Glutamatergic neuron (in vitro differentiated cells): Measurements from ENCODE around the gene TRAF2. TPM values are rescaled to one million over a fixed set of nuclear protein-coding genes. Genes with fewer than 3 reads are reported as not detected.
A peak's percentile ranks its signal among the peaks of the same experiment; 100 is the strongest.

Source experiments
- DNase-seq: peaks from one replicate; pipeline ENCODE4 v3.0.0; 2022
- H3K27ac Mint-ChIP-seq: one replicate; pipeline ENCODE4 v1.8.0; 2020; ENCODE audit warnings: mild to moderate bottlenecking, mixed read lengths, inconsistent platforms; ENCODE audit not compliant: unreplicated experiment
- H3K27me3 Mint-ChIP-seq: one replicate; pipeline ENCODE4 v1.8.0; 2020; ENCODE audit warnings: mild to moderate bottlenecking, moderate library complexity, mixed read lengths, inconsistent platforms; ENCODE audit not compliant: unreplicated experiment
- H3K36me3 Mint-ChIP-seq: one replicate; pipeline ENCODE4 v1.8.0; 2020; ENCODE audit warnings: mild to moderate bottlenecking, mixed read lengths, inconsistent platforms; ENCODE audit not compliant: unreplicated experiment
- H3K4me1 Mint-ChIP-seq: one replicate; pipeline ENCODE4 v1.8.0; 2020; ENCODE audit warnings: mild to moderate bottlenecking, low read depth, mixed read lengths, inconsistent platforms; ENCODE audit not compliant: unreplicated experiment
- H3K4me3 Mint-ChIP-seq: one replicate; pipeline ENCODE4 v1.8.0; 2020; ENCODE audit warnings: mild to moderate bottlenecking, mixed read lengths, inconsistent platforms; ENCODE audit not compliant: unreplicated experiment
- H3K9me3 Mint-ChIP-seq: one replicate; pipeline ENCODE4 v1.8.0; 2020; ENCODE audit warnings: mild to moderate bottlenecking, moderate library complexity, mixed read lengths, inconsistent platforms; ENCODE audit not compliant: unreplicated experiment
- total RNA-seq: library from RNA; stranded (reverse); fragmentation: NEBNext Ultra II Directional; extraction: Animal tissue kit (Norgen Biotek cat#: 25700); gene quantifications from one replicate; pipeline ENCODE4 v1.2.1, GENCODE V29; 2021; ENCODE audit not compliant: unreplicated experiment
- TF ChIP-seq, protein P1 (sequence below): fragments of 200-600 bp; sonication (generic); IDR thresholded peaks from one replicate; pipeline ENCODE4 v1.5.0; 2021; ENCODE audit not compliant: partially characterized antibody, unreplicated experiment

TRAF2 gene
- total RNA-seq, 1 donor from 2014 or later: 27.3 TPM

DNA sequence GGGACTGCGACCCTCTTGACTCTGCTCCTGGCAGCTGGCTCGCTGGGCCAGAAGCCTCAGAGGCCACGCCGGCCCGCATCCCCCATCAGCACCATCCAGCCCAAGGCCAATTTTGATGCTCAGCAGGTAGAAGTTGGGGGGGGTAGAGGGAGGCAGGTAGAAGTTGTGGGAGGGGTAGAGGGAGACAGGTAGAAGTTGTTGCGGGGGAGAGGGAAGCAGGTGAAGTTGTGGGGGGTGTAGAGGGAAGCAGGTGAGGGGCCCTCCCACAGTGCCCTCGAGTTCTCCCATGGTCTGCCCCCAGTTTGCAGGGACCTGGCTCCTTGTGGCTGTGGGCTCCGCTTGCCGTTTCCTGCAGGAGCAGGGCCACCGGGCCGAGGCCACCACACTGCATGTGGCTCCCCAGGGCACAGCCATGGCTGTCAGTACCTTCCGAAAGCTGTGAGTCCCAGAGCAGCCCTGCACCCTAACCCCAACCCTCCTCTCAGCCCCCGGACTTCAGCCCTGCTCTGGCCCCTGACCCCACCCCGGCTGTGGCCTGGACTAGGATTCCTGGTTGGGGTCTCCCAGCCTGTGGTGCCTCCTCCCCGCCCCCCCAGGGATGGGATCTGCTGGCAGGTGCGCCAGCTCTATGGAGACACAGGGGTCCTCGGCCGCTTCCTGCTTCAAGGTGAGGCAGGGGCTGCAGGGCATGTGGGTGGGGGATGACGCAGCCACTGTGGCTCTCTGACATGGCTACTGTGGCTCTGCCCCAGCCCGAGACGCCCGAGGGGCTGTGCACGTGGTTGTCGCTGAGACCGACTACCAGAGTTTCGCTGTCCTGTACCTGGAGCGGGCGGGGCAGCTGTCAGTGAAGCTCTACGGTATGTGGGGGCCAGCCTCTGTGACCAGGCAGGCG is 59.3 kb downstream of the TRAF2 start:
- H3K4me1 Mint-ChIP-seq: peaks cover 2% of the 10 kb centered on the region
- no peaks in the 10 kb centered on the region for H3K36me3 Mint-ChIP-seq
- peaks cover 5% of the 10 kb centered on the region for H3K27me3 Mint-ChIP-seq
- peaks cover 4% of the 10 kb centered on the region for H3K9me3 Mint-ChIP-seq
- peak; percentile 20 for DNase-seq
- no peak overlapping the region for H3K27ac Mint-ChIP-seq
- no peak overlapping the region for H3K4me3 Mint-ChIP-seq
- TF ChIP-seq, protein P1, sequence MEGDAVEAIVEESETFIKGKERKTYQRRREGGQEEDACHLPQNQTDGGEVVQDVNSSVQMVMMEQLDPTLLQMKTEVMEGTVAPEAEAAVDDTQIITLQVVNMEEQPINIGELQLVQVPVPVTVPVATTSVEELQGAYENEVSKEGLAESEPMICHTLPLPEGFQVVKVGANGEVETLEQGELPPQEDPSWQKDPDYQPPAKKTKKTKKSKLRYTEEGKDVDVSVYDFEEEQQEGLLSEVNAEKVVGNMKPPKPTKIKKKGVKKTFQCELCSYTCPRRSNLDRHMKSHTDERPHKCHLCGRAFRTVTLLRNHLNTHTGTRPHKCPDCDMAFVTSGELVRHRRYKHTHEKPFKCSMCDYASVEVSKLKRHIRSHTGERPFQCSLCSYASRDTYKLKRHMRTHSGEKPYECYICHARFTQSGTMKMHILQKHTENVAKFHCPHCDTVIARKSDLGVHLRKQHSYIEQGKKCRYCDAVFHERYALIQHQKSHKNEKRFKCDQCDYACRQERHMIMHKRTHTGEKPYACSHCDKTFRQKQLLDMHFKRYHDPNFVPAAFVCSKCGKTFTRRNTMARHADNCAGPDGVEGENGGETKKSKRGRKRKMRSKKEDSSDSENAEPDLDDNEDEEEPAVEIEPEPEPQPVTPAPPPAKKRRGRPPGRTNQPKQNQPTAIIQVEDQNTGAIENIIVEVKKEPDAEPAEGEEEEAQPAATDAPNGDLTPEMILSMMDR: no peak

DNA sequence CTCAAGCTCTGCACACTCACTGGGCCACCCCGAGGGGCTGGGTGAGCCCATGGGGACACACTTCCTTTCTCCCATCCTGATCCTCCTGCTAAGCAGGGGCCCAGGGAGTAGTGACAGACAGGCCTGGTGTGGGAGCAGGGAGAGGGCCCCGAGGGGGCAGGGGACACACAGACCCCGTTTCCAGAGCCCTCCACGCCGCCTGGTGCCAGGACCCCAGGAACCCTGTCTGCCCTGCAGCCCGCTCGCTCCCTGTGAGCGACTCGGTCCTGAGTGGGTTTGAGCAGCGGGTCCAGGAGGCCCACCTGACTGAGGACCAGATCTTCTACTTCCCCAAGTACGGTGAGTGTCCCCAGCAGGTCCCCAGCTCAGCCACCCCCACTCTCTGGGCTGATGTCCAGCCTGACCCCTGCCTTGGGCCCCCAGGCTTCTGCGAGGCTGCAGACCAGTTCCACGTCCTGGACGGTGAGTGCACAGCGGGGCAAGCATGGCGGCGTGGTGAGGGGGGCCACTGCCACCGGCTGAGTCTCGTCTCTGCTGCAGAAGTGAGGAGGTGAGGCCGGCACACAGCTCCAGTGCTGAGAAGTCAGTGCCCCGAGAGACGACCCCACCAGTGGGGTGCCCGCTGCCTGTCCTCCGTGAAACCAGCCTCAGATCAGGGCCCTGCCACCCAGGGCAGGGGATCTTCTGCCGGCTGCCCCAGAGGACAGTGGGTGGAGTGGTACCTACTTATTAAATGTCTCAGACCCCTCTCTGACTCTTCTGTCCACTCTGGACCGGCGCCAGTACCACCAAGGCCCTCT is 60.1 kb downstream of the TRAF2 start:
- H3K4me3 Mint-ChIP-seq: no peak overlapping the region
- peaks cover 5% of the 10 kb centered on the region for H3K27me3 Mint-ChIP-seq
- peak; percentile 28 for DNase-seq
- peaks cover 2% of the 10 kb centered on the region for H3K4me1 Mint-ChIP-seq
- no peaks in the 10 kb centered on the region for H3K36me3 Mint-ChIP-seq
- peaks cover 4% of the 10 kb centered on the region for H3K9me3 Mint-ChIP-seq
- no peak overlapping the region for H3K27ac Mint-ChIP-seq
- TF ChIP-seq, protein P1: no peak

DNA sequence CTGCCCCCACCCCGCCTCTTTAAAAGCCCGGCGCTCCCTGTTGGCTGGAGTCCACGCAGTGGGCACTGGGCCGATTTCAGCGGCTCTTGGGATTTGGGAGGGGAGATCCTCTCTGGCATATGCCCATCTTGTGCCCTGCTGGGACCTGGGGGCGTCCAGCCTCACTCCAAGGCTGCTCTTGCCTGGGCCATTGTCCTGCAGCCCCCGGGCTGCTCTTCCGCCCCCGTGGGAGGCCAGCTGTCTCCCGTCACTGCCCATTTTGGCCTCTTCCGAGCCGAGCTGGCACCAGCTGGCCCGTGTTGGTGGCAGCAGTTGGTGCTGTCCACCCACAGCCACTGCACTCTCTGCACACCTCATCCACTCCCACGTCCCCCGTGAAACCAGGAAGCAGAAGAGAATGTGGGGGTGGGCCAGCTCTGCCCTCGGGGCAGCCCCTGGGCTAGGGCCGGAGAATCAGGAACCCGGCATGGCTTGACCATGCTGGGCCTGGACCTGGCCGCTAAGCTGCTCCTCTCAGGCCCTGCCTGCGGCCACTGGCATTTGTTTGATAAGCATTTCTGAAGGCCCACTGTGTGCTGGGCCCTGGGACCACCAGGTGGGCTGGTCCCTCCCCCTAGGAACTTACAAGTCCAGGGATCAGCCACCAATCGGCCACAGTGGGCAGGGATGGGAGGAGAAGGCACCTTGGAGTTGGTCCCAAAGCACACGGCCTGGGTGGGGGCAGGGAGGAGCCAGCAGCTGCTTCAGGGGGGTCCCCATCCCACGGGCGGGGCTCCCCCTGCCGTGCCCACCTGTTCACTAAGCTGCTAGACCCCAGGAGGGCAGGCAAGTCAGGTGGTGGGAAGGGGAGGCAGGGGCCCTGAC is 60.9 kb downstream of the TRAF2 start:
- no peaks in the 10 kb centered on the region for H3K36me3 Mint-ChIP-seq
- DNase-seq: peak; percentile 15

GRCh38 chr9:136947955-136948510 is 61.7 kb downstream of the TRAF2 start:
- Mint-ChIP-seq H3K9me3 (peaks cover 2% of the 10 kb centered on the region), H3K27me3 (peaks cover 5% of the 10 kb centered on the region), H3K27ac (no peak overlapping the region), H3K36me3 (no peaks in the 10 kb centered on the region), H3K4me1 (peaks cover 2% of the 10 kb centered on the region), H3K4me3 (no peak overlapping the region)
- TF ChIP-seq, protein P1: peak; percentile 27
- DNase-seq: peak; percentile 77

More for the DNA sequence above, 60.9 kb downstream of the TRAF2 start:
- Mint-ChIP-seq H3K4me1 (peaks cover 2% of the 10 kb centered on the region), H3K27ac (peak overlapping the region; percentile 72), H3K4me3 (no peak overlapping the region), H3K27me3 (peaks cover 5% of the 10 kb centered on the region), H3K9me3 (peaks cover 4% of the 10 kb centered on the region)
- TF ChIP-seq, protein P1: no peak
